Measurements from ENCODE around the gene MEGF10.

The MEGF10 gene

DNA sequence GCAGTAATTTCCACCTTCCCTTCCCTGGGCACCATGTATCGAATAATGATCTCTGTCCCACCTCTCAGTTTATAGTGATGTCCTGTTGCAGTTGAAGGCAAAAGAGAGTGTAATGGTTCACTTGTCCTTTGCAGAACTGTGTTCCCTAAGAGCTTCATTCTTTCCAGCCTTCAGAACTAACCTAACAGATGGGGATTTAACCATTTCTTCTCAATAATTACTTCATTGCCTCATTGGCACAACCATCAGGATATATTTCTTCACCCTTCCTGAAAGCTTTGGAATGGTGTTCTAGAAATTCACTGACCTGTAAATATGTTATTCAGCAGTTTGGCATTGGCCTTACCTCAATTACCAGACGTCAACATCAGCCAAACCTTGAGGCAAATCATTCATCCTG is 142.9 kb downstream of the MEGF10 start:
- TF ChIP-seq GATA2 (IDR thresholded peaks at IDR 0.05; ENCODE audit: low read depth, low read length) (no peak), GATA3 (IDR thresholded peaks at IDR 0.05; ENCODE audit: low read depth, low read length) (no peak)

DNA sequence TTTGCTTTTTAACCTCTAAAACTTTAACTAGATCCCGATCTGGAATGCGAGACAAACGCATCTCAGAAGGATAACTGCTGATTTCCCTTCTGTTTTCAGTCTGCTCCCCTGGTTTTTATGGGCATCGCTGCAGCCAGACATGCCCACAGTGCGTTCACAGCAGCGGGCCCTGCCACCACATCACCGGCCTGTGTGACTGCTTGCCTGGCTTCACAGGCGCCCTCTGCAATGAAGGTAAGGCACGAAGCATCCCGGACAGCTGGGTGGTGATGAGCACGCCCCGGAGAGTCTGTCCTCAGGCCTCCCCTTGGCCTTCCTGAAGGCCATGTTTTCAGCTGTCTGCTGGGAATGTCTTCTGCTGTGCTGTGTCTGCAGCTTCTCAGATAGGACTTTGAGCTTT is 144.0 kb downstream of the MEGF10 start:
- TF ChIP-seq GATA3 (IDR thresholded peaks at IDR 0.05; ENCODE audit: low read depth, low read length) (no peak), GATA2 (IDR thresholded peaks at IDR 0.05; ENCODE audit: low read depth, low read length) (no peak)

DNA sequence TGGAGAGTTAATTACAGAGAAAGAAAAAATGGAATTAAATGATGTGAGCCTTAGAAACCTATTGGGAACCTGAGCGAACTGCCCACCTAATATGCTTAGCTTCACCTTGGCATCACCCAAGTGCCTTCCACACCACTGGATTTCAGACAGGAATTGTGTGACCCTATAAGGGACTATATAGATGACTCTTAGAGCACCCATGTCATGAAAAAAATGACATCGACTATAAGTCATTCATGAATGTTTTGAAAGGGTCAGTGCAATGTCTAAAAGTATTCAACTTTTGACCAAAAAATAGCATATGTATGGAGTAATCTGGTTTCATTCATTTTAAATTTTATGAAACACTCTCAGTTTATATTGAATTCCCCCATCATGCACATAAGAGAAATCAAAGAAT is 145.2 kb downstream of the MEGF10 start:
- no peak for TF ChIP-seq GATA3 (IDR thresholded peaks at IDR 0.05; ENCODE audit: low read depth, low read length)
- no peak for TF ChIP-seq GATA2 (IDR thresholded peaks at IDR 0.05; ENCODE audit: low read depth, low read length)

DNA sequence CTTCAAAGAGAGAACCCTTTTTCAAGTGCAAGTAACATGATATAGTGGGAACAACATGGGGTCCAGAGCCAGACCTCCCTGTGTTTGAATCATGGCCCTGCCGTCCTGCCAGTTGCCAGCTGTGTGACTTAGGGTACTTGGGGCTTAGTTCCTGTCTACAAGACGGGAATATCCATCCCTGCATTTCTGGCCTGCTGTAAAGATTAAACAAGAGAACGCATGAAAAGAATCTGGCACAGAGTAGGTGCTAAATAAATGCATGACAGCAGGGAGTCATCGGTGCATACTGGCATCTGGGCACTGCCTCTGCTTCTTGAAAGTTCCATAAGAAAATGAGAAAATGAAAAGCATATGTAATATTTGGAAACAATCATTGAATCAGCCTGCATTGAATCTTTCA is 149.0 kb downstream of the MEGF10 start:
- TF ChIP-seq GATA2 (IDR thresholded peaks at IDR 0.05; ENCODE audit: low read depth, low read length) (no peak), GATA3 (IDR thresholded peaks at IDR 0.05; ENCODE audit: low read depth, low read length) (no peak)

DNA sequence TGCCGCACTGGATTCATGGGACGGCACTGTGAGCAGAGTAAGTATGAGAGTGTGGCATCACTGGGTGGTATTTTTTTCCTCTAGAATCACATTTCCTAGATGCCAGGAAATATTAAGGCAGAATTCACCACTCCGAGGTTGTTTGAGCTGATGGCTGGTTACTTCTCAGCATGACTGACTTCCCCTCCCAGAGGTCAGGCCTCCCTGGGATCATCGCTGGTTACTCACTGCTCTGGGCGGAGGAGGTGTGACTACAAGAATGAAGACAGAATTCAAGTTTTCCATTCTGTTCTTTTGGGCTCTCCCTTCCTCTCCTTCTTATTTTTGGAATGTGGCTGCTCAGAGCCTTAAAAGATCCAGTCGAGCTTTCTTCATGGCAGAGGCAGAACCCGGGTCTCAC is 150.2 kb downstream of the MEGF10 start:
- no peak for TF ChIP-seq GATA3 (IDR thresholded peaks at IDR 0.05; ENCODE audit: low read depth, low read length)
- no peak for TF ChIP-seq GATA2 (IDR thresholded peaks at IDR 0.05; ENCODE audit: low read depth, low read length)

DNA sequence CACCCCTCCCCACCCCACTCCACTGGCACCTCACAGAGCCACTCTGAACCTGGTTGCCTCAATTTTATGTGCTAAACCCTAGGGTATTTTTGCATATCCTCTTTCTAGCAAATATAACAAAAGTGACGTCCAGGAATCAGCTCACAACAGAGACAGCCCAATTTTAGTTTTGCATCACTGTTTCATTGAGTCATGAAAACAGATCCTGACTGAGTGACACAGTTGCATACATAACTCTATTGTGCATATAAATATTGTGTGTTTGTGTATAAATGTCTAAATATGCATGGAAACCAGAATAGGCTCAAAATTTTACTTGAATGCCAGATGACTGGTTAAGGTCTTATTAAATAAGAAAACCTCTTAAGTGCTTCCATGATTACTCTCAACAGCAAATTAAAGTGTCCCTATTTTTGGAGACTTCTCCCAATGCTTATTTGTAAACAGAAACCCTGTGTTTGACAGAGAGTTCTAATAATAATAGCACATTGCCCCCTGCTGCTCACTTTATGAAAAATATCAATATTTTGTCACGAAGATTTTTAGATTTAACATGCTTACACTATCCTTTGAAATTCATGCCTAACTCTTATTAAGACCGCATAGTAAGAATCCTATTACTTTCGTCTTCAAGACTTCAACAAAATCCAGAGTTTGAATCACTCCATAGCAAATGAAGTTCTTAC is 151.3 kb downstream of the MEGF10 start:
- no peak for TF ChIP-seq GATA3 (IDR thresholded peaks at IDR 0.05; ENCODE audit: low read depth, low read length)
- no peak for TF ChIP-seq GATA2 (IDR thresholded peaks at IDR 0.05; ENCODE audit: low read depth, low read length)

DNA sequence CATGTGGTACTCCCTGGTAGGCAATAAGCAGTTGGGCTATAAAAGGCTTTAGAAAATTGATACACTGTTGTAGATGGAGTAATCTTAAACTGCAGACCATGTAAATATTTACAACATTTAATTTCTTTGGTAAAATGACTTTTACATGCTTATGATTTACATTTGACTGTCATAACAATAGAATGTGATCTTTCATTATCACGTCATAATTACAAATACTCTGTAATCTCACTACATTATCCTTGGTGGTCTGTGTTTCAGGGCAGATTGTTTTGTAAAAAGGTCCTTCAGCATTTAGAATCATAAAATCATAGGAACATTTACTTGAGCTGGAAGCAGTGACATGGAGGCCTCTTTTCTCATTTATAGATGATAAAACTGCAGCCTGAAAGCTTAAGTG is 153.6 kb downstream of the MEGF10 start:
- TF ChIP-seq GATA3 (IDR thresholded peaks at IDR 0.05; ENCODE audit: low read depth, low read length) (no peak), GATA2 (IDR thresholded peaks at IDR 0.05; ENCODE audit: low read depth, low read length) (no peak)

DNA sequence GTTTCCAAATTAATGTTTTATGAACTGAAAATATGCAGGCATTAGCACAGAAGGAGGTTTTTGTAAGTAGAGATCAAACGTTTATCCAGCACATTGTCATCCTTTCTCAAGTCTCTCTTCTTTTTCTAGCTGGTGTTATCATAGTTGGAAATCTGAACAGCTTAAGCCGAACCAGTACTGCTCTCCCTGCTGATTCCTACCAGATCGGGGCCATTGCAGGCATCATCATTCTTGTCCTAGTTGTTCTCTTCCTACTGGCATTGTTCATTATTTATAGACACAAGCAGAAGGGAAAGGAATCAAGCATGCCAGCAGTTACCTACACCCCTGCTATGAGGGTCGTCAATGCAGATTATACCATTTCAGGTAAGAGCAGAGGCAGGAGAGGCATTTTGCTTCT is 154.7 kb downstream of the MEGF10 start:
- TF ChIP-seq GATA2 (IDR thresholded peaks at IDR 0.05; ENCODE audit: low read depth, low read length), result peak; percentile 28; the same call in 1 of the 2 replicates
- TF ChIP-seq GATA3 (IDR thresholded peaks at IDR 0.05; ENCODE audit: low read depth, low read length), result no peak

DNA sequence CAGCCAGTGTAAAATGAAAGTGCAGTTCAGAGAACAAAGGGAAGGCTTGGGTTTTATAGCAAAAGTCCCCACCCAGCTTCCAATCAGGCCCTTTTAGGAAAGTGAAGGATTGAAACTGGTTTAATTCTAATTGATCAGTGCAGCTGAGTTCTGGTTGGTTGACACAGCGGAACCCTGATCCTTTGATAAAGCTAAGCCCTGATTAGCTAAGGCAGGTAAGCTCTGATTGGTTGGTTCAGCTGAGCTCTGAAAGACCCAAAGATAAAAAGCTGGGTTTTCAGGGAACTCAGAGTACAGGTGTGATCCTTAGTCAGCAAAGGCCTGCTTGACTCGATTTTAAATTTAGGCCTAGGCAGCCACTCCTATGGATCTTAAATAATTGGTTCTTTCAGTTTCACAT is 156.0 kb downstream of the MEGF10 start:
- TF ChIP-seq GATA2 (IDR thresholded peaks at IDR 0.05; ENCODE audit: low read depth, low read length) (no peak), GATA3 (IDR thresholded peaks at IDR 0.05; ENCODE audit: low read depth, low read length) (no peak)

DNA sequence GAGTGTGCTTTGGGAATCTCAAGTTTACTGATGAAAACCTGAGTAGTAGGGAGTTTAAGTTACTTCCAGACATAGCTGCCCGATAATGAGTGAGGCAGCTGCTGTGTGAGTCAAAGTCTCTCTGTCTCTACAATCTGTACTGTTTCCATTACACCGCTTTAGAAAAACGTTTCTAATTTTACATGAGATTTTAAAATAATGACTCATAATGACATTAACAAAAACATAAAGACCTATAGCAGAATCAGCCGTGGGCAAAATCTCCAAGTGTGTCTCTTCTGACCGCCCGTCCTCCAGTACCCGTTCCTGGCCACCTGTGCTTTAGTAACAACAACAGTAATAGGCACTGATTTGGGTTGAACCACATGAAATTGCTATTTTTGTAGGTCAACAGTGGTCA is 157.2 kb downstream of the MEGF10 start:
- TF ChIP-seq GATA3 (IDR thresholded peaks at IDR 0.05; ENCODE audit: low read depth, low read length) (no peak), GATA2 (IDR thresholded peaks at IDR 0.05; ENCODE audit: low read depth, low read length) (no peak)

DNA sequence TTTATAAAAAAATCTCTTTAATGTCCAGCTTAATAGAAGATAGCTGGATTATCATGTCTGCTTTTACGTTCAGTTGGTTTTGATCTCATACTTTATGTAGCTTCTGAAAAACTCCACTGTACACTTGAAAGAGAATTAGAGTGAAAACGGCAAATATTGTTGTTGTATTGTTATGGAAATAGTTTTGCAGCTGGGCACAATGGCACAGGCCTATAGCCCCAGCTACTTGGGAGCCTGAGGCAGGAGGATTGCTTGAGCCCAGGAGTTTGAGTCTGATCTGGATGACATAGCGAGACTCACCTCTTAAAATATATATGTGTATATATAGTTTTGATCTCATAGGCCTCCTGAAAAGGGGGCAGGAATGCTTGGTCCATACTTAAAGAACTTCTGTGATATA is 159.4 kb downstream of the MEGF10 start:
- no peak for TF ChIP-seq GATA3 (IDR thresholded peaks at IDR 0.05; ENCODE audit: low read depth, low read length)

DNA sequence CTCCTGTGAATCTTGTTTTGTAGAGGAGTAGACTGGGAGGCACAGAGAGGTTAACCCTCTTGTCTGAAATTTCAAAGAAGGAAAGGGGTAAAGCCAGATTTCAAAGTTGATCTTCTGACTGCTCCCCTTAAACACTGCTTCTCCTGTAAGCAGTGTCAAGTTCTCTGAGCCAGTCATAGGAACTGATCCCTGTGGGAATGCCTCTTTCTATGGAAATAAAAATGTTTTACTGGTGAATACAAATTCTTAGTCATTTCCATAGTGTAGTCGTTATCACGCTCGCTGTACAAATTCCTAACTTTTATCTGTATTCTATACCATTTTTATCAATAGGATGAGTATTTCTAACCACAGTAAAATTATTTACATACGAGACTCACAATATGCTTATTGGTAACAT is 160.5 kb downstream of the MEGF10 start:
- TF ChIP-seq GATA2 (IDR thresholded peaks at IDR 0.05; ENCODE audit: low read depth, low read length), result no peak
- no peak for TF ChIP-seq GATA3 (IDR thresholded peaks at IDR 0.05; ENCODE audit: low read depth, low read length)

DNA sequence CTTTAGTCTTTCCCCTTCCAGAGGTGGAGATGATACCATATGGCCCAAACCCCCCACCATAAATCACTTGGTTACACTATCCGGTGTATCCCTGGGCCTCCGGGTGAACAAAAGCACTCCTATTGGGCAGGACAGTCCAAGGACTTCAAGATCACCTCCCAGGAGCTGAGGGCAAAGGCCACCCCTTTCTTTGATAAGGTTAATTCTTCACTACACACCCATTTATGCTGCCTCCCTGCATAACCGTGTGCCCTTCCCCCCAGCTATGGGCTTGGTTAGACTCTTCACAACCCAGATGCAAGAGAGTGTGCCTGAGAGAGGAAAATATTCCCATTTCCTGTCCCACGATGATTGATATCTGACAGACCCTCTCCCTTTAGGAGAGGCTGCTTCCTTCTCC is 162.0 kb downstream of the MEGF10 start:
- TF ChIP-seq GATA2 (IDR thresholded peaks at IDR 0.05; ENCODE audit: low read depth, low read length) (no peak), GATA3 (IDR thresholded peaks at IDR 0.05; ENCODE audit: low read depth, low read length) (no peak)

DNA sequence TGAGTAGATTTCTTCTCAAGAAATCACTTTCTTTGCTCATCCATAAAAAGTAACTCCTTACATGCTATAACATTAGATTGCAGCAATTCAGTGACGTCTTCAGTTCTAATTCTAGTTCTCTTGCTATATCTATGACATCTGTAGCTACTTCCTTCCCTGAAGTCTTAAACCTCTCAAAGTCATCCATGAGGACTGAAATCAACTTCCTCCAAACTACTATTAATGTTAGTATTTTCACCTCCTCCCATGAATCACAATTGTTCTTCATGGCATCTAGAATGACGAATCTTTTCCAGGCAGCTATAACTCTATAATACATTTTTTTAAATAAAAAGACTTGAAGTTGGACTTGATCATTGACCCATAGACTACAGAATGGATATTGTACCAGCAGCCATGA is 180.6 kb downstream of the MEGF10 start:
- TF ChIP-seq GATA3 (IDR thresholded peaks at IDR 0.05; ENCODE audit: low read depth, low read length) (no peak), GATA2 (IDR thresholded peaks at IDR 0.05; ENCODE audit: low read depth, low read length) (no peak)

DNA sequence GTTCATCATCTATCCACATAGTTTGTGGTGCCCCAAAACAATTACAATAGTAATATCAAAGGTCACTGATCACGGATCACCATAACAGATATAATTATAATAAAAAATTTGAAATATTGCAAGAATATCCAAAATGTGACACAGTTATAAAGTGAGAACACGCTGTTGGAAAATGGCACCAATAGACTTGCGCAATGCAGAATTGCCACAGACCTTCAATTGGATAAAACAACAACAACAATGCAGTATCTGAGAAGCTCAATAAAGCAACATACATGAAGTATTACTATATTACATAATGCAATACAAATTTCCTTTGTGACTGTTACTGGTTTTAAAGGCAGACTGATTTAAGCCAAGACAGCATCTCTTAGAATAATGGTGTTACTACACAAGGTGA is 182.1 kb downstream of the MEGF10 start:
- no peak for TF ChIP-seq GATA3 (IDR thresholded peaks at IDR 0.05; ENCODE audit: low read depth, low read length)

DNA sequence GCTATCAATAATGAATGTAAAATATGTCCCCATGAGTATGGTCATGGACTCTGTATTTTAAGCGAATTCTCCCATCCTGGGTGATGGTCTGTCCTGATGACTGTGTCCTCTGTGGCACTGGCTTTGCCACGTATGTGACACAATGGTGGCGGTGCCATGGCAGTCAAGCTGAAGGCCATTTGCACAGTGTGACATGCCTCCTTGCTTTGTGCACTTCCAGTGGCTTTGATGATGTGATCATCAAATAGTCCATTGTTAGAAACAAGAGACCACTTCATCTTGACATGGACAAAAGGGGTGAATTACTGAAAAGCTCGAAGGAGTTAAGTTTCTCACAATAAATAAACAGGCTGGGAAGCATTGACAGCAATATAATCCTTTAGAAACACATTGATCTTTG is 195.9 kb downstream of the MEGF10 start:
- no peak for TF ChIP-seq GATA3 (IDR thresholded peaks at IDR 0.05; ENCODE audit: low read depth, low read length)
- TF ChIP-seq GATA2 (IDR thresholded peaks at IDR 0.05; ENCODE audit: low read depth, low read length), result no peak
